Mesothelial cell of epicardium (in vitro differentiated cells): Measurements from ENCODE around the gene KCNIP4. TPM values are rescaled to one million over a fixed set of nuclear protein-coding genes. Genes with fewer than 3 reads are reported as not detected.

Experiments used
- DNase-seq, 2 experiments: peaks; one replicate each; pipeline ENCODE4 v3.0.0; 2021; ENCODE audit warnings: low spot score in 2 of 2; ENCODE audit not compliant: unreplicated experiment in 2 of 2
- H3K27ac Mint-ChIP-seq: 2 replicates; pipeline ENCODE4 v1.8.0; 2021; ENCODE audit warnings: mixed read lengths
- H3K27me3 Mint-ChIP-seq: 2 replicates; pipeline ENCODE4 v1.8.0; 2021; ENCODE audit warnings: low read depth, mixed read lengths
- H3K36me3 Mint-ChIP-seq: 2 replicates; pipeline ENCODE4 v1.8.0; 2021; ENCODE audit warnings: mixed read lengths
- H3K4me1 Mint-ChIP-seq: 2 replicates; pipeline ENCODE4 v1.8.0; 2021; ENCODE audit warnings: mixed read lengths
- H3K4me3 Mint-ChIP-seq: 2 replicates; pipeline ENCODE4 v1.8.0; 2021; ENCODE audit warnings: mild to moderate bottlenecking, moderate library complexity, mixed read lengths
- H3K9me3 Mint-ChIP-seq: 2 replicates; pipeline ENCODE4 v1.8.0; 2021; ENCODE audit warnings: mixed read lengths
- CTCF ChIP-seq: fragments of 200-600 bp; sonication (generic); IDR thresholded peaks from one replicate; pipeline ENCODE4 v1.5.0; 2021; ENCODE audit warnings: antibody characterized with exemption; ENCODE audit not compliant: unreplicated experiment
- total RNA-seq: library from RNA; stranded (reverse); gene quantifications from 3 replicates; pipeline ENCODE4 v1.2.1, GENCODE V29; 2021

KCNIP4 gene
- total RNA-seq, 1 donor from 2014 or later = 3.0 TPM

- no peak overlapping the region for H3K4me3 Mint-ChIP-seq
- H3K4me1 Mint-ChIP-seq = no peaks in the 10 kb centered on the region
- H3K27ac Mint-ChIP-seq = no peak overlapping the region
- H3K9me3 Mint-ChIP-seq = no peaks in the 10 kb centered on the region
- no peak for DNase-seq
- H3K27me3 Mint-ChIP-seq = no peaks in the 10 kb centered on the region
- TF ChIP-seq CTCF = no peak
- no peaks in the 10 kb centered on the region for H3K36me3 Mint-ChIP-seq
Measured at GRCh38 chr4:21716531-21716930, 232.0 kb downstream of the KCNIP4 start.

GRCh38 chr4:21710179-21710835 lies 238.3 kb downstream of the KCNIP4 start:
- TF ChIP-seq CTCF = no peak
- no peaks in the 10 kb centered on the region for H3K36me3 Mint-ChIP-seq
- no peak overlapping the region for H3K27ac Mint-ChIP-seq
- H3K4me3 Mint-ChIP-seq = no peak overlapping the region
- H3K4me1 Mint-ChIP-seq = no peaks in the 10 kb centered on the region
- no peaks in the 10 kb centered on the region for H3K9me3 Mint-ChIP-seq
- no peaks in the 10 kb centered on the region for H3K27me3 Mint-ChIP-seq
- no peak for DNase-seq

- H3K4me1 Mint-ChIP-seq = no peaks in the 10 kb centered on the region
- H3K27me3 Mint-ChIP-seq = no peaks in the 10 kb centered on the region
- no peak overlapping the region for H3K4me3 Mint-ChIP-seq
- DNase-seq = no peak
- H3K27ac Mint-ChIP-seq = no peak overlapping the region
- no peak for TF ChIP-seq CTCF
- H3K9me3 Mint-ChIP-seq = no peaks in the 10 kb centered on the region
- H3K36me3 Mint-ChIP-seq = no peaks in the 10 kb centered on the region
Measured at GRCh38 chr4:21709761-21710160, 238.8 kb downstream of the KCNIP4 start.

- Mint-ChIP-seq H3K4me3 (no peak overlapping the region), H3K9me3 (no peaks in the 10 kb centered on the region), H3K4me1 (no peaks in the 10 kb centered on the region), H3K27me3 (no peaks in the 10 kb centered on the region), H3K27ac (no peak overlapping the region), H3K36me3 (no peaks in the 10 kb centered on the region)
- TF ChIP-seq CTCF = no peak
- no peak for DNase-seq
Measured at GRCh38 chr4:21709031-21709430, 239.5 kb downstream of the KCNIP4 start.

GRCh38 chr4:21699446-21699845 lies 249.1 kb downstream of the KCNIP4 start:
- H3K36me3 Mint-ChIP-seq = no peaks in the 10 kb centered on the region
- peaks cover 4% of the 10 kb centered on the region for H3K9me3 Mint-ChIP-seq
- no peak for DNase-seq
- H3K4me3 Mint-ChIP-seq = no peak overlapping the region
- no peak overlapping the region for H3K27ac Mint-ChIP-seq
- peaks cover 34% of the 10 kb centered on the region for H3K4me1 Mint-ChIP-seq
- peaks cover 2% of the 10 kb centered on the region for H3K27me3 Mint-ChIP-seq
- no peak for TF ChIP-seq CTCF
